NCI-H82 treated with DMSO at 0.1 percent for 48 hours (cell line): ENCODE measurements around the gene SPOCK3.

ENCODE experiments used
- DNase-seq: peaks from one replicate; lab custom pipeline; 2025; ENCODE audit not compliant: unreplicated experiment; lab: John Stamatoyannopoulos, UW

Gene SPOCK3

GRCh38 chr4:167041524-167041923 is 192.8 kb downstream of the SPOCK3 start:
- DNase-seq = no peak

GRCh38 chr4:167035390-167035789 is 198.9 kb downstream of the SPOCK3 start:
- DNase-seq = no peak

DNA sequence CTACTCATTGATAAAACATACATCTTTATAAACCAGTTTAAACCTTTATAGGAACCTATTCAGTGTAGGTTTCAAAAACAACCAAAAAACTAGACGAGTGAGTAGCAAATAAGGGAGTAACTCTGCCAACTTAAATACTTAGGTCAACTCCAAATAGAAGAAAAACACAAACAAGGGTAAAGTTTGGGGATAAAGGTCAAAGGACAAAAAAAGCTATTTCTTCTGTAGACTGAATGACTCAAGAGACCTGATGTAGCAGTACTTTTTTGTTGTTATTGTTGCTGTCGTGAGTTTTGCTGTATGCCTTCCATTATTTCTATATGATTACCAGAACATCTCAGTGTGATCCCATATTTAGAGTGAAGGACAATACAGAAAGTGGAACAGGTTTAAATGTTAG is 199.3 kb downstream of the SPOCK3 start:
- no peak for DNase-seq

DNA sequence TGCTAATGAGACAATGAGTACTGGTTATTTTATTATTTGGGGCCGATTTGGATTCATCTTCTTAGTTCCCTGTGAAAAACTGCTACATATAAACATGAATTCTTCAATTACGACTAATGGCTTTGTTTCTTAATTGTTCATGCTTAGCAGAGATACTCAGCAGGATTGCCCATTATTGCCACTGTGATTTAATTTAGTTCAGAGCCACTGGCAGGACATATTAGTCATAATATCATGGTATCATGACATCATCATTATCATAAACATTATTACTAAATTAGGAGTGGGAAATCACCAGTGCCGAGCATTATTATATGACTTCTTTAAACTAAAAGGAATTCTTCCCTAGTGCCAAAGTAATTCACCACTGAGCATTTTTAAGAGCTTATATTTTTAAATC is 201.4 kb downstream of the SPOCK3 start:
- DNase-seq = no peak

DNA sequence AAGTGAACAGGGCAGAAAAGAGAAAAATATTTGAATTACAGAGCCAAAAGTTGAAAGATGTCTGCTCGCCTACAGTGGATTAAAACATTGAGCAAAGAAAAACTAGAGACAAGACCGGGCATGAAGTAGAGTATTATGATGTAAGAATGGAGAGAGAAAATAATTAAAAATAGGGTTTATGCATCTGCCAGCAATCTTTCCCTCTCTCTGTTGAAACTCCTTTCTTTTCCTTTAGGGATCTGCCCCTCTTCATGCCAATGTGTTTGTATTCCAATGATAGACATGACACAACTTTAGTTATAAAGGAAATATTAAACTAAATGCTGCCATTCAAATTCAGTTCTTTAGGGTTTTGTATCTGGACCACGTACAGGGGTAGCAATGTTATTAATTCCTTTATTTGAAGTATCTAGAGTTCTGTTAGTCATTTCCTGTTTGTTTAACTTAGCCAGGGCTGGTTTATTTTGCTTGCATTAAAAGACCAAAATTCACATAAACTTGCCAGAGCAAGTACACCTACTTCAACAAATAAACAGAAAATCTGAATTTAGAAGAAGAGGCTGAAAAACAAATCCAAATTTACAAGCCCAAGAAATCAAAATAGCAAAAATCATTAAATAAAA is 202.6 kb downstream of the SPOCK3 start:
- no peak for DNase-seq

- DNase-seq = no peak
Observed at GRCh38 chr4:167028976-167029375, 205.3 kb downstream of the SPOCK3 start.

GRCh38 chr4:167025670-167026069 is 208.6 kb downstream of the SPOCK3 start:
- no peak for DNase-seq

DNA sequence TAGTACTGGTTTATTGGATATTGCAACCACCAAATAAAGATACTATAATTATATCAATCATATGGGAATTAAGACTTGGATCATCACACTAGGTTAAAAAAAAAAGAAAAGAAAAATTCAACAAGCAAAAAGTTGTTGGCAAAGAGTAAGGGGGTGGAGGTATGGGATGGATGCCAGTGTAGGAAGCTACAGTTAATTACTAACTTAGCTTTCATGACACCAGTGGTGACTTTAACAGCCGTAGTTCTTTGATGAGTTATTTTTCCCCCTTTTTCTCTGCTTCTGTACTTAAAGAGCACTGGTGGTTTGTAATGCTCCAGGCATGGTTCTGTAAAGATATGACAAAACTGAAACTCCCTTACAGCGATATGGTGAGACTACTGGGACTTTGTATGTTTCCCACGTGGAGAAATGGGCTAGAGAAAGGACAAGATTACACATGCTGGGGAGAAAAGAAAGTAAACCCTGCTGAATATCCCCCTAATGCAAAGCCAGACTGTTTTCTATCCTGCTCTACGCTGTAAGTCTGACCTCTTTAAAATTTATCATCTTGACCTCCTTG is 210.8 kb downstream of the SPOCK3 start:
- no peak for DNase-seq

DNA sequence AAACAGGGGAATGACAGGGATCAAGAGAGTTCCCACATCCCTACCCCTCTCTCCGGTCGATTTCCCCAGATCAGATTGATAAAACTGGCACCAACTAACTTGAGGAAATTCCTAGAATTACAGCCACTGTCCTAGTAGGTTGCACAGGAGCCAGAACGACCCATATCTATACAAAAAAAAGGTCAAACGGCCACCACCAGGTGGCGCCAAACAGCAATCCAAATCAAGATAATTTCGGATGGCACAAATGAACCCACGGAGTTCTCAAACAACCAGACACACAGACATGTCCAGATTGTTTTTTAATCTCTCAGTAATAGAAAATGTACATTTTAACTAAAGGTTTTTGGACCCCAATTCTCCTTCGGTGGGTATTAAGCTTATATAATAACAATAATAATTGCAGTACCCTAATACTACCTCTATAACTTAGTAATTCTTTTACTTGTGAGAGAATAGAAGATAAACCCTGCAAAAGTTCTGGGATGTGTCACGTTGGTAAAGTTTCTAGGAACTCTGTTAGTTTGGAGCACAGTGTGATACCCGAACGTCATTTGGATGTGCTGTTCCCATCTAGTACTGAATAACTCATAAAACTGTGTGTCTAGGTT is 212.6 kb downstream of the SPOCK3 start:
- DNase-seq = no peak

- no peak for DNase-seq
Observed at GRCh38 chr4:167020410-167020809, 213.9 kb downstream of the SPOCK3 start.

DNA sequence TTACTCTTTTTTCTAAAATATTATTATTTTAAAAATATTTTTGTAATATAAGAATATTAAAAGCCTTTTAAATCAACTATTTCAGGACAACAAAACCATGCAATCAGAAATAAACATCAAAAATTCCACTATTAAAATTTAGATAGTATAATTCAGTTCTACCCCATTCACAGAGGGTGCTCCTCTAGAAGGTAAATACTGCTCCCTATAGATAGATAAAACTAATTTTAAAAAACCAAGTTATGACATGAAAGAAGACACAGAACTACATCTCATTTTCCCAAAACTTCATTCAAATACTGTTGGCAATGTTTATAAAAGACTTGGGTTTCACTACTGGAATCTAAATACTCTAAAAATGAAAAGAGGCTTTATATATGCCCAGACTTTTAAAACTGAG is 219.3 kb downstream of the SPOCK3 start:
- DNase-seq = no peak

DNA sequence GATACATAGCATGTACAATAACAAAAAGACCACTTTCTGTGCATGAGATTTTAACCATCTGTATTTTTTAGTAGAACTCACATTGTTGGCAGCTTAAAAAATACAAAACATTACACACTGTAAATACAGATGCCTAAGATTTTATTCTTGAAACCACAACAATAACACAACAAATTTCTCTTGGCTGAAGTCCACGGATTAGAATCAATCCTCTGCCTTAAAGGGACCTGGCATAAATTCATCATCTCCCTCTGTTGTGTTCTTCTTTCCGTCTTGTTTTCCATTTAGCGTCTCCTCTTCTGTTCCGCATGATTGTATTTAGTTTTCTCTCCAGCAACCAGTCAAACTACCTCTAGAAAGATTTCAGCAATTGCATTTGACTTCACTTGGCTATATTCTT is 231.0 kb downstream of the SPOCK3 start:
- no peak for DNase-seq

DNA sequence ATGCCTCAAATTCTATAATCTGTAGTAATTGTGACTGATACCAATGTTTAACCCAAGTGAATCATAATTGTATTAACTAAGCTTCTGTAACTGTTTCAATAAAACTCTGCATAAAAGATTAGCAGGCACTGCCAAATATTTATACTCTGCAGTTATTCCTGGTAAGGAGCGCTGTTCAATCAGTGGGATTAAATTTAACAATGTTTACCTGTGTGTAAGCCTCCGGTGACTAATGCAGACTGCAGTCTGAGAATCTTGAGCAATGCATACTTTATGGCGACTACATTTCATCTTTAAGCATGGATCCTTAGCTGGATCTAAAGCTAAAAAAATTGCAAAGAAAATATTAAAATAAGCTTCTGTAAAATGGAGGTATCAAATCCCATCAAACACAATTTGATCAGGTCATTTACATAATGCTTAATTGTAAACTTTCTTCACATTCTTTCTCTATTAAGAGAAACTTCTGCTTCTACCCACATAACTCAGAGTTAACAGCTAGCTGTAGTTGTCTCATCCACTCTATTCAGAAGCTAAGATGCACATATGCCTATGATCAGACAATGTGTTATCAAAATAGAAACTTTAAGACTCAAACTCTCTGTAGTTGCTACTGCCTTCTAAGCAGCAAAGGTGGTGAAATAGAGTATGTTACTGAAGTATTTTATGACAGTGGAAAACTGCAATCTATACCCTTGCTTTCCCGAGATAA is 234.0 kb downstream of the SPOCK3 start:
- DNase-seq = no peak

DNA sequence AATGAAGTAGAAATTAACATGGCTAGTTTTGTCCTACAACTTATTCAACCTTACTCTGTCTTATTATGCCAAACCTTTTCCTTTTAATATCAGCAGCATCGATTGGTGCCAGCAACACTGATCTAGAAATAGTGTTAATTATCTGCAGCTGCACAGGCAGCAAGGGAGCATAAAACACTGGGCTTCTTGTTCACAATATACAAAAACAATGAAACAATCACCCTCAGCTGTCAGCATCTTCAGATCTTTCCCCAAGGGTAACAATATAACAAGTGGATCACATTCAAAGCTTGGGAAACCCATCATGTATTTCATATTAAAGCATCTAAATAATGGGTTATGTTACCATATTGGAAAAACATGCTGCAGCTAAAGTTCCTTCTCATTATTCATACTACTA is 238.1 kb downstream of the SPOCK3 start:
- DNase-seq = no peak

DNA sequence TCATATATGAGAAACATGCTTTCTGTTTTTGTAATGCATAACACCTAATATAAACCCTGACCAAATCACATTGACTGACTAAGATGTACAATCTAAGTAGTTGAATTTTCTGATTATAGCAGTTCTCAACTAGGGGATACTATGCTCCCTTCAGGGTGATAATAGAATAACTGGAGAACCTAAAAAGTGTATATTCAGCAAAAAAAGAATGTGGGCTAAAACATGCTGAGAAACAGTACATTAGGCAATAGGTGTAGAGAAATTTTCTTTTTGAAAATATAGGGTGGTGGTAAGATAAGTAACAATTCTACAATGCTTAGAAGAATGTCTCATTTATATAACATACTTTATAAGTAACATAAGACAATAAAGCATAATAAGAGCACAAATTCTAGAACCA is 239.6 kb downstream of the SPOCK3 start:
- DNase-seq = no peak

DNA sequence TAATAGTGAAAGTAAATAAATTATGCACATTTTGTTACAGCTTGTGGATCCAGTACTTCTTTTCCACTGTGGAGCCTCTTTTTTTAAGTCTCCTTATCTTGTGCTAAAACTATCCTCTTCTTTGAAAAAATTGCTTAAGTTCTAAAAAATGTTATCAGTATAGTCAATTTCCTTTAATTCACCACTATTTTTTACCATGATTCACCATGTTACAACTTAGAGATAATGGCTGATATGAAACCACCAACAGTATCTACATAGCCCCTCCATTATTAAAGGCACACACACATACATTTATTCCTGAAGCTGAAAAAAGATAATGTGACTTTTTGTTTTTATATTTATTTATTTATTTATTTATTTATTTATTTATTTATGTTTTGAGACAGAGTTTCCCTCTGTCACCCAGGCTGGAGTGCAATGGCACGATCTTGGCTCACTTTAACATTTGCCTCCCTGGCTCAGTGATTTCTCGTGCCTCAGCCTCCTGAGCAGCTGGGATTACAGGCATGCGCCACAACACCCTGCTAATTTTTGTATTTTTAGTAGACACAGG is 243.2 kb downstream of the SPOCK3 start:
- DNase-seq = no peak

GRCh38 chr4:166989886-166990285 is 244.4 kb downstream of the SPOCK3 start:
- no peak for DNase-seq

- no peak for DNase-seq
Observed at GRCh38 chr4:166987026-166987425, 247.3 kb downstream of the SPOCK3 start.

DNA sequence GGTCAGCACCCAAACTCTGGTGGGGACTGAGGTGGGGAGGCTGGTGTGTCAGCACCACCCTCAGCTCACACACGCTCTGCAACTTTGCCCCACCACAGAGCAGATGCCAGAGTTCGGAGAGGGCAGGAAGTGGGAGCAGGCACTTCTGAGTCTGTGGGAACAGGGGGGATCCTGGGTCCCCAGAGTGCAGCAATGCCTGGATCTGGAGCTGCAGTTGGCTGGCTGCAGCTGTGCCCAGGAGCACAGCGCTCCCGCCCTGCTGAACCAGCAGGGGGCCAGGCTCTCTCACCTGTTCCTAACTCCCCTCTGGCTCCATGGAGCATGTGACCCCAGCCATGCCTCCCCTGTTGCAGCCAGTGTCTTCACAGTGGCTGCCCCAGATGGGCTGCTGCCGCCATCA is 252.4 kb downstream of the SPOCK3 start:
- DNase-seq = no peak

DNA sequence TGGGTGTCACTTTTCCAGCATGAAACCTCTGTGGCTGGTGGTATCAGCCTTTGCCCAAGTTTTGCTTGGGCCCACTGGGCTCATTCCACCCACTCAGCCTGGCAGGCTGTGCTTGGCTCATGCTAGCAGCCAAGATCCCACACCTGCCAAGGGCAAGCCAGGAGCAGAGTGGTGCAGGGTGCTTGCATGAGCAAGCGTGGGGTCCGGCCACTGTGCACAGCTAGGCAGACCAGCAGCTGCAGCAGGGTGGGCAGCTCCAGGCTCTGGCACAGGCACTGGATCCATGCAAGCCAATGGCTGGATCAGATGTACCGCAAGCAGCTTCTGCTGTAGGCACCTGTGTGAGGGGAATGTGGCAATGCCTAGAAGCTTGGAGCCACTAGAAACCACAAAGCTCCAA is 253.9 kb downstream of the SPOCK3 start:
- DNase-seq = no peak

DNA sequence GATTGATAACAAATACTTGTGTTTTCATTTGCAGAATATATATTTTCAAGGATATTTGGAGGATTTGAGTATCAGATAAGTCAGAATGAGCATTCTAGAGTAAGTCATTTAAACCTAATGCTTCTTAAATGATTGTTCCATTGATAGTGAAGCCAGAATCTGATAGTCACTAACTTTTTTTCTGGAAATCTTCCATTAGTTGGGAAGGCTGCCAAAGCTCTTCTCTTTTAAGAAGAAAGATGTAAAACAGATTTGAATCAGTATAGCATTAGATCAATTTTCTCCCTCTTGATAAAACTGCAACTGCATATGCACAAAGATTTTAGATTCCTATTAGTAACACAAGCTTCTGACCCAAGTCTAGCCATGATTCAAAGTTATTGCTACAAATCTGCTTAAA is 256.7 kb downstream of the SPOCK3 start:
- no peak for DNase-seq

GRCh38 chr4:166972071-166972470 is 262.2 kb downstream of the SPOCK3 start:
- no peak for DNase-seq
